RWPE2 (cell line): ENCODE data around the gene RIC8B.

Experiments
- ATAC-seq: fragments of 200-7000 bp; cut with Tn5 transposase; 3 replicates; pipeline ENCODE4 v1.9.1; 2021; ENCODE audit warnings: low read depth
- DNase-seq: peaks from one replicate; pipeline ENCODE4 v3.0.0-alpha.2; 2020; ENCODE audit warnings: low spot score
- H3K27ac ChIP-seq: fragments of 450-650 bp; 2 replicates; pipeline ENCODE4 v1.5.1; 2017; ENCODE audit warnings: mild to moderate bottlenecking; ENCODE audit not compliant: poor library complexity, severe bottlenecking
- H3K27me3 ChIP-seq: fragments of 250-450 bp; sonication (Bioruptor Pico); 2 replicates; pipeline ENCODE4 v1.5.1; 2021; ENCODE audit warnings: mild to moderate bottlenecking, moderate library complexity; ENCODE audit not compliant: insufficient read depth, poor library complexity, severe bottlenecking
- H3K36me3 ChIP-seq: fragments of 250-450 bp; sonication (Bioruptor Pico); 2 replicates; pipeline ENCODE4 v1.5.1; 2020; ENCODE audit warnings: low read depth, mild to moderate bottlenecking, moderate library complexity
- H3K4me1 ChIP-seq: fragments of 250-450 bp; sonication (Bioruptor Pico); 2 replicates; pipeline ENCODE4 v1.5.1; 2021; ENCODE audit warnings: mild to moderate bottlenecking, moderate library complexity; ENCODE audit not compliant: insufficient read depth, poor library complexity, severe bottlenecking
- H3K4me3 ChIP-seq: fragments of 250-450 bp; sonication (Bioruptor Pico); 2 replicates; pipeline ENCODE4 v1.5.1; 2021; ENCODE audit warnings: mild to moderate bottlenecking, moderate library complexity; ENCODE audit not compliant: severe bottlenecking
- H3K9me3 ChIP-seq: fragments of 250-450 bp; sonication (Bioruptor Pico); 2 replicates; pipeline ENCODE4 v1.5.1; 2021; ENCODE audit warnings: mild to moderate bottlenecking, moderate library complexity; ENCODE audit not compliant: severe bottlenecking
- CTCF ChIP-seq: fragments of 450-650 bp; IDR thresholded peaks from one replicate; pipeline ENCODE4 v1.5.1; 2017; ENCODE audit warnings: mild to moderate bottlenecking, moderate library complexity; ENCODE audit not compliant: poor library complexity, severe bottlenecking

The RIC8B gene

GRCh38 chr12:106837782-106838181 lies 63.3 kb downstream of the RIC8B start:
- peaks cover 6% of the 10 kb centered on the region for H3K36me3 ChIP-seq
- DNase-seq (no peak), ATAC-seq (no peak)
- no peaks in the 10 kb centered on the region for H3K4me1 ChIP-seq
- TF ChIP-seq CTCF, result no peak
- H3K9me3 ChIP-seq, result no peaks in the 10 kb centered on the region
- no peak overlapping the region for H3K4me3 ChIP-seq
- no peaks in the 10 kb centered on the region for H3K27me3 ChIP-seq
- no peak overlapping the region for H3K27ac ChIP-seq

- DNase-seq (no peak), ATAC-seq (no peak)
- no peak overlapping the region for H3K27ac ChIP-seq
- H3K4me3 ChIP-seq, result no peak overlapping the region
- no peaks in the 10 kb centered on the region for H3K27me3 ChIP-seq
- H3K9me3 ChIP-seq, result no peaks in the 10 kb centered on the region
- no peaks in the 10 kb centered on the region for H3K4me1 ChIP-seq
- peaks cover 11% of the 10 kb centered on the region for H3K36me3 ChIP-seq
- TF ChIP-seq CTCF, result no peak
These were observed 64.9 kb downstream of the RIC8B start for GRCh38 chr12:106839333-106839732.

GRCh38 chr12:106840243-106840642 lies 65.8 kb downstream of the RIC8B start:
- peaks cover 11% of the 10 kb centered on the region for H3K36me3 ChIP-seq
- peak; percentile 29; the same call in 1 of the 3 replicates for ATAC-seq
- TF ChIP-seq CTCF, result no peak

GRCh38 chr12:106841510-106842302 lies 67.2 kb downstream of the RIC8B start:
- Histone ChIP-seq H3K9me3 (no peaks in the 10 kb centered on the region), H3K4me3 (no peak overlapping the region), H3K27me3 (no peaks in the 10 kb centered on the region), H3K27ac (no peak overlapping the region), H3K4me1 (no peaks in the 10 kb centered on the region), H3K36me3 (peaks cover 15% of the 10 kb centered on the region)
- DNase-seq, result no peak
- TF ChIP-seq CTCF, result peak; percentile 79
- peak; percentile 58; the same call in 2 of the 3 replicates for ATAC-seq

More at GRCh38 chr12:106840243-106840642, 65.8 kb downstream of the RIC8B start:
- no peak for DNase-seq
- no peak overlapping the region for H3K4me3 ChIP-seq
- no peaks in the 10 kb centered on the region for H3K9me3 ChIP-seq
- H3K27me3 ChIP-seq, result no peaks in the 10 kb centered on the region
- H3K27ac ChIP-seq, result no peak overlapping the region
- H3K4me1 ChIP-seq, result no peaks in the 10 kb centered on the region

DNA sequence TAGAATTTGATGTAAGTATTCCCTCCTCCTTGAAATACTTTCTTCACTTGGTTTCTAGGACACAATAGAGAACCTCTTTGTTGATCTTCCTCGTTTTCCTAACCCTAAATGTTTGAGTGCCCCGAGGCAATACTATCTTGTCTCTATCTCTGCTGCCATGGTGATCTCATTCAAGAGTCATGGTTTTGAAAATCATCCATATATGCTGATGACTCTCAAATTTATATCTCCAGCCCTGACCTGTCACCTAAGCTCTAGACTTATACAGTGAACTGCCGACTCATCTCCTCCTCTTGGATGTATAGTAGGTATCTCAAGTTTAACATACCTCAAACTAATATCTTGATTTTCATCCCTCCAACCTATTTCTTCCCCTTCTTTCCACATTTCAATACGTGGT lies 71.4 kb downstream of the RIC8B start:
- ATAC-seq (no peak), DNase-seq (no peak)
- Histone ChIP-seq H3K4me3 (no peak overlapping the region), H3K36me3 (peaks cover 15% of the 10 kb centered on the region), H3K4me1 (no peaks in the 10 kb centered on the region), H3K27me3 (no peaks in the 10 kb centered on the region), H3K27ac (no peak overlapping the region), H3K9me3 (no peaks in the 10 kb centered on the region)
- TF ChIP-seq CTCF, result no peak
